NCI-H2196 (cell line): Measurements from ENCODE around the gene CDCA8.
"Not testable (repeated sequence)": the region's sequence is repeated elsewhere in the genome, so short reads cannot be mapped to it uniquely, and the experiment has no call there.

Experiments
- DNase-seq: peaks from one replicate; lab custom pipeline; 2025; ENCODE audit not compliant: unreplicated experiment; lab: John Stamatoyannopoulos, UW

Gene CDCA8

DNA sequence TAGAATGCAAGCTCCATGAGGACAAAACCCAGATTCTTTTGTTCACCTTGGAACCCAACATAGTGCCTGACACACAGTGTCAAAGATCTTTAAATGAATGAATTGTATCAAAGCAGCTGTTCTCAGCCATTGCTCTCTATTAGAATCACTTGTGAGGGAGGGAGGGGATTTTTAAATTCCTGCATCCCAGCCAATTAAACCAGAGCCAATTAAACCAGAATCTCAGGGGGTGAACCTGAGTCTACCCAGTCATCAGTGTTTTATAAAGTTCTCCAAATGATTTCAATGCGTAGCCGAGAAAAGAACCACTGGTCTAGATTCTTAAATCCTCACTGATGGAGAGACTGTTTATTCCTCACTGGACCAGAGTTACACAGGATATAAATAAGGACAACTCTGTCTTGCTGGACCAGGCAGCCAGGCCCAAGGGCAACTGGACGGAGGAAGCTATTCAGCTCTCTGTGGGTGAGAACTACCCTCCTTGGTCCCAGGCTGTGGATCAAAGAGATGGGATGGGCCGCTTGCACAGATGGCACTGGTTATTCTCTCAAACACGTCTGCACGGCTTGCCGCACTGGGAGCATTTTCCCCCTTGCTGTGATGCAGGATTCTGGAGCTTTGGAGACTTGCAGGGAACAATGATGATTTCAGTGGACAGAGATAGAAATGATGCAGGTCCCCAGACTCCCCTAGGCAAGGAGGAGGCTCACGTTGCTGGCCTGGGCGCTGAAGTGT lies 20.0 kb upstream of the CDCA8 start:
- DNase-seq = no peak

DNA sequence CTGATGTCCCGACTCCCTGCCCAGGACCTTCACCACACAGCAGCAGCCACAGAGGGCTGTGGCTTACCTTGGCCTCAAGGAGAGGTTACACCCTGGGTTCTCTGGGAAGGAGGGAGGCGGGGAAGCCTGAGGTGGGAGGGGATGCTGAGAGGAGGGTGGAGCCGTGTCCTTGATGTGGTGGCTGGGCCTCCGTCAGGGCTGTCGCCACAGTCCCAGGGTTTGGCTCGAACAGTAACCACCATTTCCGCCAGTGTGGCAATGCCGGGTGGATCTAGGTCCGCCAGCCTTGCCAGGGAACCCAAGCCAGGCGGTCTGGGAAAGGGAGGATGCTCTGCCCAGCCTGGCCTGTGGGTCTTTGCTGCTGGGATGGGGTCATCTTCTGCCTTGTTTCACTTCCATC lies 18.4 kb upstream of the CDCA8 start:
- DNase-seq = no peak

DNA sequence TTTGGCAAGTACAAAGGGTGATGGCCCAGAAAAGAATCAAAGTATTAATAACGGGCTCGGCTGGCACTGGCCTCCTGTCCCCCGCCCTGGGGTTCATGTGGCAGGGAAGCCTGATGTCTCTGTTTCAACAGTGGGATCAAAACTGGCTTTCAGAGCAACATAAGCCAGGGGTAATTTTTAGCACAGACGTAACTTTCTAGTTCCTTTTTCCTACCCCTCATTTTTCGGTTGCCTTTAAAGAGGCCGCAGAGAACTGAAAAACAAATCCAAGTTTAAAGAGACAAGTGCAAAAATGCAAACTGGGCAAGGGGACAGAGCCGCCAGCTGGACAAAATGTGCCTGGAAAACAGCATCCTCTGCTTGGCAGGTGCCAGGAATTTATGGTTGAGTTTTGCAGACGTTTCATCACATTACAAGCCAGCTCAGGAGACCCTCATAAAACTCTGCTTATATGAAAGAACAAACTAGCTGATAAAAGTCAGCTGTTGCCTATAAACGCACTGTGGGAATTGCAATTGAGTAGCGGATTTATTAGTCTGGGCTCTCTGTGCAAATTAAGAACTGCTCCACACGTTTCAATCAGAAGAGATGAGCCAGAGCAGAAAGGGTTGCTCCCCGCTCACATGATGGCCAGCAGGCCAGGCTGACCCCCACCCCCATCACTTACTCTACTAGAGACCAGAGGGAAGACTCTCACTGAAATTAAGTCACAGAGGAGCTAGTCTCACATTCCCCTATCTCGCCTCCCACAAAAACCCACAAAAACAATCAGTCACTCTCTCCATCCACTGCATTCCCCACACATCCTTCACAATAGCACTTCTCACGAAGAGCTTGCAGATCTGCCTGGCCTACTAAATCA lies 15.8 kb upstream of the CDCA8 start:
- DNase-seq = no peak

DNA sequence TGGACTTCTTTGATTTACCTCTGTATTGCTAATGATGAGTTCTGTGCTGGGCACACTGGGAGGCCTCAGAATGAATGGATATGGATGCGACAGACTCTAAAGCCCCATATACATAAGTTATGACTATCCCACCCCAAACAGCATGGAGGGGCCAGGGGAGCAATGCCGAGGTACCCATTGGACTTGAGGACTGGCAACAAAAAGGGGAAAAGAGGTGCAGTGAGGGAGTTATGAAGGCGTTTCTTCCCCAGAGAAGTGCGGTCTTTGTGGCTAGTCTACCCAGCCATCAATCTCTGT lies 15.2 kb upstream of the CDCA8 start:
- DNase-seq = no peak

DNA sequence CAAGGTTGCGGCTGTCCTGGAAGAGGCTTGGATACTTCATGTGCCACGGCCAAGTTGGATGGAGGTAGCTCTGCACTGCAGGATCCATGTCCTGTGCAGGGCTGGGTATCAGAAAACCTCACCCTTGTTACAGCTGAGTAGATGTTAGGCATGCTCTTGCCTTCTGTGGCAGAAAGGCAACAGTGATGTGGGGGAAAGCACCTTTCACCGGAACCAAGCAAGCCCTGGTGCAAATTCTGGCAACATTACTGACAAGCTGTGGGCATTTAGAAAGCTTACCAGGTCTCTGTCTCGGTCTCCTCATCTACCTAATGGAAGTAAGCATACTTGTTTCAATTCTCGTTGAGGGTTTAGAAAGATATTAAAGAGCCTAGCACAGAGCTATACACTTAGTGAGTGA lies 14.5 kb upstream of the CDCA8 start:
- no peak for DNase-seq

DNA sequence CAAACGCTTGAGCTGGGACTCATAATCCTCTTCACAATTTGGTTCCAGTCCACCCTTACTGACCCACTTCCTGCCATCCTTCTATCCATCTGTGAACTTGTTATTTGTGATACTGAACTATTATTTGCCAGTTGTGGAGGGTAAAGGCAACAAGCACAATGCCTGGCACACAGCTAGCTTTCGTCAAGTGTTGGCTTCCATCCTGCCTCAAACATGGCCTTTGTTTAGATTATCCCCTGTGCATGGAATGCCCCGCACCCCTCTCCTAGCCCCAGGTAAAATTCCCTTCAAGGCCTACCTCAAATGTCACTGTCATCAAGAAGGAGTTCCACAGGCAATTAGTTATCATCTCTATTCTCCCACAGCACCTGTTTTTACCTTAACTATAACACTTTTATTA lies 11.4 kb upstream of the CDCA8 start:
- DNase-seq = no peak

DNA sequence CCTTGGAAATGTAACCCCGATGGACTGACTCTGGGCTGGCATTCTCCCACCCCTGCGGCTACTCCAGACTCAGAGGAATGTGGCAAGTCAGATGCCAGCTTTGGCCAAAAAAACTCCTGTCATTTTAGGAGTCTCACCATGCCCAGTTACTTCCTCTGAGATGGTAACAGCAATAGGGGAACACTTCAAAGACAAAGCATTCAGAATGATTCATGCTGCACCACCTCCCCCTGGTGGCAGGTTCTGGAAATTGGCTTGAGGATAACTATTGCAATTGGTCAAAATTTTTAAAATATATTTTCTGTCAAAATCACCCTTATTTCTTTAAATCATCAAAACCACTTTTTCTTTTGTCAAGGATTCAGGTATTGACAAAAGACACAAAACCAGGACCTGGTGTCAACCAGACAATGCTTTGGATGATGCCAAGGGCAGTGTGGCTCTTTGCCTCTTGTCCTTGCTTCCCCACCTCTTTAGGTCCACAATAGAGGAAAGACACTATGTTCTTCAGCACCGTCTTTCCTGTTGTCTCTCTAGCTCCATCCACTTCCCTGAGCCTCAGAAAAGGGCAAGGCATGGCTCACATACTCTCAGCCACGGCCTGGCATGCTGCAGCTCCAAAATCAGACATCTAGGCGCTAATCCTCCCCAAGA lies 9.9 kb upstream of the CDCA8 start:
- DNase-seq = peak; percentile 70

DNA sequence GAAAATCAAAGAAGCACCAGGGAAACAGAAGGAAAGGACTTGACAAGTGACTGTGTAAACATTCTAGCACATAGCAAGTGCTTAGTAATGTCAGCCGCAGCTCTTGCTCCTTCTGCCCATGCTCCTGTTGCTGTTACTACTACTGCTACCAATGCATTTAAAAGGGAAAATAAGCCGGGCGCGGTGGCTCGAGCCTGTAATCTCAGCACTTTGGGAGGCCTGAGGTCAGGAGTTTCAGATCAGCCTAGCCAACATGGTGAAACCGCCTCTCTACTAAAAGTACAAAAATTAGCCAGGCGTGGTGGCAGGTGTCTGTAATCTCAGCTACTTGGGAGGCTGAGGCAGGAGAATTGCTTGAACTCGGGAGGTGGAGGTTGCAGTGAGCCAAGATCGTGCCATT lies 8.1 kb upstream of the CDCA8 start:
- DNase-seq = not testable (repeated sequence)

DNA sequence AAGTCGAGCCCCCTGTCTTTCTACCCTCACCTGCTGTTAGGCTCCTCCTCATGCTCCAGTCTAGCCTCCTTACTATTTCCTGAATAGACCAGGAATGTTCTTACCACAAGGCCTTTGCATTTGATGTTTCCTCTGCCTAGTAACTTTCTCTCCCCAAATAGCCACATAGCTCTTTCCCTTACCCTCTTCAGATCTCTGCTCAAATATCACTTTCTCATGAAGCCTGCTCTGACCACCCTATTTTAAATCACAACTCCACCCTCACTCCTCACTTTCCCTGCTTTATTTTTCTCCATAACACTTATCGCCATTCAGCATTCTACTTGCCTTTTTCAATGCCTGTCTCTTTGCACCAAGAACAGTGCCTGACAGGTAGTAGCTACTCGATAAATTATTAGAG lies 6.6 kb upstream of the CDCA8 start:
- DNase-seq = no peak

DNA sequence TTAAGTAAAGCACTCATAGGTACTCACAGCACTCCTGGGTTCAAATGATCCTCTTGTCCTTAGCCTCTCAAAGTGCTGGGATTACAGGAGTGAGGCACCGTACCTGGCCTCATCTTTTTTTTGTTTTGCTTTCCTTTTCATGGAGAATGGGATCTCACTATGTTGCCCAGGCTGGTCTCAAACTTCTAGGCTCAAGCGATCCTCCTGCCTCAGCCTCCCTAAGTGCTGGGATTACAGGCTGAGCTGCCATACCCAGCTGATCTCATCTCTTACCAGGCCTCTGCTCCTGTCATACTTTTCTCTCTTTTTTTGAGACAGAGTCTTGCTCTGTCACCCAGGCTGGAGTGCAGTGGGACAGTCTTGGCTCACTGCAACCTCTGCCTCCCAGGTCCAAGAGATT lies 4.6 kb upstream of the CDCA8 start:
- DNase-seq = not testable (repeated sequence)

DNA sequence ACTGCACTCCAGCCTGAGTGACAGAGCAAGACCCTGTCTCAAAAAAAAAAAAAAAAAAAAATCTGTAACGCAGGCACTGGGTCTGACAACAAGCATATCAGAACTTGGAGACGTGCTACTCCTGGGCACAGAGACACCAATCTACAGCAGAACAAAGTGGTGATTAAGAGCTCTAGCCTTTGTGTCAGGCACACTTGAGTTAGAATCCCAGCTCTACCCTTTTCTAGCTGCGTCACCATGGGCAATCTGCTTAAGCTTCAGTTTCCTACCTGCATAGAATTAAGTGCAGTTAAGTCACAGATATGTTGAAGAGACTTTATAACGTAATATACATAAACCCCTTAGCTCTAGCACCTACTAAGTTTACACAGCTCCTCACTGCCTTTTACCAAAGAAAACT lies 3.4 kb upstream of the CDCA8 start:
- DNase-seq = no peak

DNA sequence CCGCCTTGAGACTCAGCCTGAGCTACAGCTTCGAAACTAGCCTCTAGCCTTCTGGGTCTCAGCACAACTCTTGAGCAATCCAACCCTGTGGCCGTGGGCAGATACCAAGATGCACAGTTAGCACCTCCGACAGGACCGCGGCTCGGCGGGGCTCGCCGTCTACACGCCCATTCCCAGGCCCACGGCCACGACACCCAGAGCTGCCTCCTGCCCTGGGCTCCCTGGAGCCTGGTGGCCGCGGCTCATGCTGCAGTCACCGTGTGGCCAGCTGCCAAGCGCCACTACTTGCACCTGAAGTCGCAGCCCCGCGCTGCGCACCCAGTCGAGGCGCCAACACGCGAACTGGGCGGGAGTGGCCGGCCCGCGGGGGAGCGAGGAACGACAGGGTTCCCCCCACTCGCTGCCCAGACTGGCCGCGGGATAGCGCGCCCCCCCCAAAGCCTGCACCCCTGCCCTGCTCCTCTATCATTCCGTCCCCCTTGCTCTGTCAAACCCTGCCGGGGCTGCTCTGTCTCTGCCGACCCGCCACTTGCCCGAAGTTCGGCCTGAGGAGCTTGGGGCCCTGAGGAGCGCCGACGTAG lies 729 bp upstream of the CDCA8 start:
- DNase-seq = peak; percentile 32

DNA sequence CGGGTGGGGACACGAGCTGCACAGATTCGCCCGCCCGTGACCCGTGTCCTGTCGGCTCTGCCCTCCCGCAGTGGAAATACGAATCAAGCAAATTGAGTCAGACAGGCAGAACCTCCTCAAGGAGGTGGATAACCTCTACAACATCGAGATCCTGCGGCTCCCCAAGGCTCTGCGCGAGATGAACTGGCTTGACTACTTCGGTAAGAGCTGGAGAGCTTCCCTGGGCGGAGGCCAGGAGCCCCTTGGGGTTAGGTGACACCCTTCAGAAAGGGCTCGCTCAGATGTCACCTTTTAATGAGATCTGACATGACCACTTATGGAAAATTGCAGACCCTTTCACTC lies 489 bp downstream of the CDCA8 start:
- no peak for DNase-seq

DNA sequence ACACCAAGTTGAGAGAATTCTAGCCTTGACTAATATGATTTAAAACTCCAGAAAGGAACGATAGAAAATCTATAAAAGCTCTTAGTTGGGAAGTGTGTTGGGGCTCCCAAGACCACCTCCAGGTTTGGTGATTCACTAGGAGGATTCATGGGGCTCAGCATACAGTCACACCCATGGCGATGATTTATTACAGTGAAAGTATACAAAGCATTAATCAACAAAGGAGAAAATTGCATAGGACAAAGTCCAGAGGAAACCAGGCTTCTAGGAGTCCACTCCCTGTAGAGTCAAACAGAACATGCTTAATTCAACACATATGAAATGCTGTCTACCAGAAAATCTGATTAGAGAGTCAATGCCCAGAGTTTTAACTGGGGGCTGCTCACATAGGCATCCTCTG lies 4.8 kb downstream of the CDCA8 start:
- DNase-seq = no peak

DNA sequence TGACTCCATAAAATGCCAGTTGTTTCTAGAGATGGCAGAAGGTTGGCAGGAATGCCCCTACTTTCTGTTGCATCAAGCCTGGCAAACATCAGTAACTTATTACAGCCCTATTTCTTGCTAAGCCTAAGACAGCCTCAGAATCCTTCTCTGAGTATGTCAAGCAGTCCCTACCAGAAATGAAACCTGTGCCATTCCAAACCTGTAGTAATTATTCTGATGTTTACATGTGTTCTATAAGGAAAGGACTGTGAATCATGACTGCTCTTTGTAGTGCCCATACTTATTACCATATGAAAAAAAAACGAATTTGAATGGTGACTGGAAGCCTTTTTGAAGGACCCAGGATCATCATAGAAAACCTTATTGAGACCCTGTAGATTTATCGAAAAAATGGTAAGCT lies 5.4 kb downstream of the CDCA8 start:
- DNase-seq = no peak

DNA sequence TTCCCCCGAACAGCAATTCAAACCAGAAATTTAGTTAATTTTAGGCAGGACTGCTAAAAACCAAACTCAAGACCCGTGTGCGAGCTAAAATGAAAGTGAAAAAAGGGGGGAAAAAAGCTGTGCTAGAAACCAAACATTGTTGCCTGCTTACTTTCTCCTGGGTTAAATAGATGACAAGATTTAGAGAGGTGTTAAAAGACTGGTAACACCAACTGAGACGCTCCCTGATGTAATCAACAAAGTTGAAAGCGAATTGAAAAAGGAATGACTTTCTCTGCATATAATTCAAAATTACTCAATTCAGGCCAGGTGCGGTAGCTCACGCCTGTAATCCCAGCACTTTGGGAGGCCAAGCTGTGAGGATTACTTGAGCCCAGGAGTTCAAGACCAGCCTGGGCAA lies 6.8 kb downstream of the CDCA8 start:
- DNase-seq = no peak

DNA sequence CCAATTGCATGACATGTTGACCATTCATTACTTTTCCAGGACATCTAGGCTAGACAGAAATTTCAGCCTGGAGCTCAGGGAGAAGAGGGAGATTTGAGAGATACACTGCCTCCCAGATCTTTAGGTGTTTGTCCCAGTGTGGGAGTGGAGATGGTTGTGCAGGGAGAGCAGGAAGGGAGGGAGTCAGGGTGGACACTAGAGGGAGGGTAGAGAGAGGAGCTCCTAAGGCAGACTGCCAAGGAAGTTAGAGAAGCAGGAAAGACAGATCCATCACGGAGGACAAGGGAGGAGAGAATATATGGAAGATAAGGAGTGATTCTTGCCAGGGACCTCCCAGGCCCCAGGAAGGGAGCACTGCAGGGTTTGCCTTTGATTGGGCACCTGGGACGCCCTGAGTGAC lies 8.7 kb downstream of the CDCA8 start:
- DNase-seq = no peak

DNA sequence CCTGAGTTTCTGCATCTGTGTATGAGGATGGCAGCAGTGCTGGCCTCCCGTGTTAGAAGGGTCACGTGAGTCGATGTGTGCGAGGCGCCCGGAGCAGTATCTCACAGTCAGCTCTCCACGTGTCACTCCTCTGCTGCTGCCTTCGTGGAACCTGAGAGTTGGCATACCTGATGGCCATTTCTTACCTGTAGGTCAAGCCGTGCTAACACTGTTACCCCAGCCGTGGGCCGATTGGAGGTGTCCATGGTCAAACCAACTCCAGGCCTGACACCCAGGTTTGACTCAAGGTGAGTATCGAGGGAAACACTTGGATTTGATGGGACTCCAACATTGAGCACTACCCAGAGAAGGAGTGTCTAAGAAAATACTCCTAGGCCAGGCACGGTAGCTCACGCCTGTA lies 10.7 kb downstream of the CDCA8 start:
- no peak for DNase-seq

DNA sequence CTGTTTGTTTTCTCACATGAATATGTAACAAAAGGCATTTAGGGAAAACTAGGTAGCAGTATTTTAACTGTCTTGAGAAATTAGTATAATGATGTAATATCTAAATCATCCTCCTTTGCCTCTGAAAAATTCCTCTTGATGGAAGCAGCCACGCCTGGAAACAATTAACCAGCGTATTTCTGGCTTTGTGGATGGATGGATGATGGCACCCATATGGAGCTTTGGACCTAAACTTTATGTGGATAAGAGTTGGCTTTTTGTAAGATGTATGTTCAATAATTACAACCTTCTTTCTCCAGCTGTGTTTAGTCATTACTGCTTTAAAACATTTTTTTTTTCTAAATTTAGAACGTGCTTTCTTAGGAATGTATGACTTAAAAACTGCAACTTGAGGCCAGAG lies 12.7 kb downstream of the CDCA8 start:
- DNase-seq = no peak

DNA sequence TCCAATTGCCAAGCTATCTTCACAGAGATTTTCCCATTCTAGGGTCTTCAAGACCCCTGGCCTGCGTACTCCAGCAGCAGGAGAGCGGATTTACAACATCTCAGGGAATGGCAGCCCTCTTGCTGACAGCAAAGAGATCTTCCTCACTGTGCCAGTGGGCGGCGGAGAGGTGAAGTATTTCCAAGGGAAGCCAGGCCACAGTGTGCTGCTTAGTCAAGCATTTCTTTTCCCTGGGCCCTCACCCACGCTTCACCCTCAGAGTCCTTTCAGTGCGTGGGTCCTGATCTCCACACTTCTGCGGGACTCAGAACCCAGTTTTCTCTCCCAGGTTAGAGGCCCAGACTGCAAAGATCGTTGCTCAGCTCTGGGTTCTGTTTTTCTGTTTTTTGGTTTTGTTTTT lies 13.1 kb downstream of the CDCA8 start:
- no peak for DNase-seq

DNA sequence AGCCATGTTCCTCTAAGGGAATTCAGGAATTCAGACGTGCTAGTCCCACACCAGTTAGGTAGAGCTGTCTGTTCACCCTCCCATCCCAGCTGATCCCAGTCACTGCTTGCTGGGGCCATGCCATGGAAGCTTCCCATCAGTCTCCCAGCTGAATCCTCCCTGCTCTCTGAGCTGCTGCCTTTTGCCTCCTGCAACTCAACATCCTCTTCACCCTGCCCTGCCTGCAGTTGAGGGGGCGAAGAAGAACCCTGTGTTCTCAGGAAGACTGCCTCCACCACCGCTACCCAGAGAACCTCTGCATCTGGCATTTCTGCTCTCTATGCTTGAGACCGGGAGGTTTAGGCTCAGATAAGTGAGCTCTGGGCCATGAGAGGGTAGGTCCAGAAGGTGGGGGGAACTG lies 16.2 kb downstream of the CDCA8 start:
- no peak for DNase-seq

DNA sequence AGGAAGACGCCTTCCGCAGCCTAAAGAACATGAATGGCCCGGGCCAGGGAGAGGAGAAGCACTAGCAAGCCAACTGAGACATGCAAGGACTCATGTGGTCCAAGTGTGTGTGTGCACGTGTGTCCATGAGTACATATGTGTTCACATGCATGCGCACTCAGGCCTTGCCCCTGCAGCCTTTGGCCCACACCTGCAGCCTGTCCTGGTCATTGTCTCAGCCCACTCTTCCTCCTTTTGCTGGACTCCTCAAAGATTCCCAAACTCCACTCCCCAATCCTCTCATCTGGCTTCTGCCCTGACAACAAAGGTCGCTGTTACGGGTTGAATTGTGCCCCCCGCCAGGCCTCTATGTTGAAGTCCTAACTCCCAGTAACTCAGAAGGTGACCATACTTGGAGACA lies 21.9 kb downstream of the CDCA8 start:
- DNase-seq = no peak
